ENCODE data around the gene C19orf38.
"Not testable (repeated sequence)": the region's sequence is repeated elsewhere in the genome, so short reads cannot be mapped to it uniquely, and the experiment has no call there.

Gene C19orf38

GRCh38 chr19:10877608-10878007 is 29.4 kb downstream of the C19orf38 start:
- not testable (repeated sequence) for DNase-seq

GRCh38 chr19:10878253-10878652 is 30.0 kb downstream of the C19orf38 start:
- no peak for DNase-seq

DNA sequence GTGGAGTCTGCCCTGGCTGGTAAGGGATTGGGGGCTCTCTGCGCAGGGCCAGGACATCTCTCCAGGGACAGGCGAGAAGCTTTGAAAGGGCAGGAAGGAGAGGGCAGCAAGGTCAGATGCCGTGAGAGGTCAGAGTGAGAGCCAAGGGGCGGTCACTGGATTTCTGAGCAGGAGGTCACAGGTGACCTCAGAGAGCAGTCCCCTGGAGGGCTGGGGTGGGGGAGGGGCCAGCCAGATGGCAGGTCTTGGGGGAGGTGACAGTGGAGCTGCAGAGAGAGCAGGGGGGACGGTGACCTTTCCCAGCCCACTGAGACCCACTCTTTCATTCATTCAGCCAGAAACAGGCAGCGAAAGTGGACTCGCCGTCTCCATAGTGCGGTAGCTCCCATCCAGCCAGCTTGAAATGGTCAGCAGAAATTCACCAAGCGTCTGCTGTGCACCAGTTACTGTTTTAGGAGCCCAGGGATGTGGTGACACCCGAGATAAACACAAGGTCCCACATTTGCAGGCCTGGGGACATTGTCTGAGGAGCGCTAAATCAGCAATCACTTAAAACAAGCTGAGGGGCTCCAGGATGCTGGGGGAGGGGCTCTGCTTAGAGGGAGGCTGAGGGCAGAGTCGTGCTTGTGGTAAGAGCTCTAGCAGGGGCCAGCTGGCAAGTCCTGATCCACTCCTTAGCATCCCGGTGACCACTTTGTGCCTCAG is 33.3 kb downstream of the C19orf38 start:
- no peak for DNase-seq

GRCh38 chr19:10882108-10882457 is 33.9 kb downstream of the C19orf38 start:
- DNase-seq: no peak

DNA sequence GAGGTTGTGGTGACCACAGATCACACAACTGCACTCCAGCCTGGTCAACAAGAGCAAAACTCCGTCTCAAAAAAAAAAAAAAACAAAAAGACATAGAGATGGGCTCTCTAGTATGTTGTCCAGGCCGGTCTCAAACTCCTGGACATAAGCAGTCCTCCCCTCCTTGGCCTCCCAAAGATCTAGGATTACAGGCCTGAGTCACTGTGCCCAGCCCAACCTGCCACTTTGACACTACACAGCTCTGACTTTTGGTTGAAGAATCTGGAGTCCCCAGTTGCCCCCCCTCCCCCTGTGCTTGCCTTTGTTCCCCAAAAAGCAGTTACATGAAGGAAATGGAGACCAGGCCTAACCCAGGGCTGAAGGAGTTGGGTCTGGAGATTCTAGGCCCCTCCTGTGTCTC is 36.1 kb downstream of the C19orf38 start:
- peak; percentile 74 for DNase-seq

DNA sequence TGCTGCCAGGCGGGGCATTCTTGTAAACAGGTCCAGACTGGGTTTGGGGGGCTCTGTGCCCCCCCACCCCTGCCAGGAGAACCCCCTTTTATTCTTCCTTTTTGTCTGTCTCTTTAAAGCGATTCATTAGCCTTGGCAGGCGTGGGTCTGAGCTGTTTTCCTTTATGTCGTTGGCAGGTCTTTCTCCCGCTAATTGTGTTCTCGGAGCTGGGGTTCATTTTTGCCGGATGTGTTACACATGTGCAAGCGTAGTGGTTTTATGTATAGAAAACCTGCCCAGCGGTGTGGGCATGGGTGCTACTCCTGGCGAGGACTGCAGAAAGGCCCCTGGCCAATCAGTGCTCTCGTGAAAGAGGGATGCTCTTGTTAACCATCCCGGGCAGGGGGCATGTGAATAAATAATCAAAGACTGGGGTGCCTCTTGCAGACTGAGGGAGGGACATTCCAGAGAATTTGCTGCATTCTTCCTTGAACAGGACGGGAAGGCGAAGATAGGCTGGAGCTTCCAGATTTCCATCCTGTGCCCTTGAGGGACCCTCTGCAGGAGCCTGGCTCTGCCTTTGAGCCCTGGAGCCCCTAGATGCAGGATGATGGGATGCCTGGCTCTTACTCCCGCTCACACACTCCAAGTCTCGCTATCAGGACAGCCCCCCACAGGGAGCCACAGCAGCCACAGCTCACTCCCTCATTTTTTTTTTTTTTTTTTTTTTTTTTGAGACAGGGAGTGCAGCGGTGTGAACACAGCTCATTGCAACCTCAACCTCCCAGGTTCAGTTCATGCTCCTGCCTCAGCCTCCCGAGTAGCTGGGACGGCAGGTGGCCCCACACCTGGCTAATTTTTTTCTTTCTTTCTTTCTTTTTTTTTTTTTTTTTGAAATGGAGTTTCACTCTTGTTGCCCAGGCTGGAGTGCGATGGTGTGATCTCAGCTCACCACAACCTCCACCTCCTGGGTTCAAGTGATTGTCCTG is 37.3 kb downstream of the C19orf38 start:
- DNase-seq: peak; percentile 27

DNA sequence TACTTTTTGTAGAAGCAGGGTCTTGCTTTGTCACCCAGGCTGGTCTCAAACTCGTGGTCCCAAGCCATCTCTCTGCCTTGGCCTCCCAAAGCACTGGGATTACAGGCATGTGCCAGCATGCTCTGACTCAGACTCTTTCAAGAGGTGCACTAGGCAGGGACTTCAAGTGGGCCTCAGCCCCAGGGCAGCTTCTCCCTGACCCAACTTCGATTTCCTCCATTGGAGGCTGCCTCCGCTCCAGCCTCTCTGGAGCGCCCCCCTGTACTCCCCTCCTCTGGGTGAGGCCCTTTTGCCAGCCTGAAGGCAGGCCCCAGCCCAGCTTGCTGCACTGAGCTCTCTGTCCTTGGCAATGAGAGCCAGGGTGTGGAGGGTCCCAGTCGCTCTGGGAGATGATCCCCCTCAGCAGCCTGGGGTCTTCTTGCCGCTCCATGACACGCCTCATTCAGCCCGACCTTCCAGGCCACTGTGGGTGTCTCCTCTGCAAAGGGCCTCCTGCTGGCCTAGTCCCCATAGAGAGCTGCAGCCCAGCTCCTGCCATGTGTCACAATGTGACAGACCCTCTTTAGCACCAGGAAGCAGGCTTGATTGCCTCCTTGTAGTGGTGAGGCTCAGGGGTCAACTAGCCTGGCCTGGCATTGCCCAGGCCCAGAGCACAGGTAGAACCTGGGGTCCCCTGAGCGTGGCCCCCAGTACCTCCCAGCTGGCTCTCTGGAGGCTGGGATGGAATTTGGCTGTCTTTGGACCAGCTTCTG is 39.6 kb downstream of the C19orf38 start:
- no peak for DNase-seq

GRCh38 chr19:10888421-10888866 is 40.2 kb downstream of the C19orf38 start:
- DNase-seq: no peak

DNA sequence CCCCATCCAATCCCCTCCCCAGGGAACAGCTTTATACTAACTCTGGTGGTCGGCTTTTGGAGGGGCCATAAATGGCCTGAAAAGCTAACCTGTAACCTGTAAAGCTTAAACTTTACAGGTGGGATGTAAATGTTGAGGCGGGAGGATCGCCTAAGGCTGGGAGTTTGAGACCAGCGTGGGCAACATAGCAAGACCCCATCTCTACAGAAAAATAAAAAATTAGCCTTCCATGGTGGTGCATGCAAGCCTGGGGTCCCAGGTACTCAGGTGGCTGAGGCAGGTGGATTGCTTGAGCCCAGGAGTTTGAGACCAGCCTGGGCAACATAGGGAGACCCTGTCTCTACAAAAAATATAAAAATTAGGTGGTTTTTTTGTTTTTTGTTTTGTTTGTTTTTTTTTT is 41.7 kb downstream of the C19orf38 start:
- DNase-seq: no peak

DNA sequence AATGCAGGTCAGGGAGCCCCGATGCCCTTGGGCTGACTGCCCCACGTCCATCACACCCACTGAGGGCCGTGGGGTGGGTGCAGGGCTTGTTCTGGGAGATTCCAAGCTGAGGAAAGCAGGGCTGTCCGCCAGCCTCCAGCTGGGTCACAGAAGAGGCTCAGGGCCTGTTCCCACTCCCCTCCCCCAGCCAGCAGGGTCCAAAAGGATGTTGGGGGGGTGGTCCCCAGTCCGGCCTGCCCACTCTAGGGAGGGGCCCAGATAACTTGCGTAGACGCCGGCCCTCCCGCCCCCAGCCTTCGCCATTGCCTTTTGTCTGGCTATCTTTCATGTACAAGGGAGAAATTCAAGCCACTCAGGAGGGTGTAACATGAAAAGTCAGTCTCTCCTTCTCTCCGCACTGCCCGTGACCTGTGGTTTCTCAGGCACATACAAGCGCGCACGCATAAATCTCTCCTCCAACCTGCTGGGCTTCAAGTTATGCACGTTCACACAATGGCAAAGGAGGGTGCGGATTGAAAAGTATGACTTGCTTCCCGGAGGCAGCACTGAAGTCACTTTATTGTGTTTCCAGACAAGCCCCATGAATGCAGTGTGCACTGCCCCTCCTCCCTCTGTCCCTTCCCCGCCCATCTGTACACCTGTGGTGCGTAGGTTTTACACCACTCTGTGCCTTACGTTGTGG is 43.3 kb downstream of the C19orf38 start:
- no peak for DNase-seq

GRCh38 chr19:10892256-10892655 is 44.0 kb downstream of the C19orf38 start:
- no peak for DNase-seq

DNA sequence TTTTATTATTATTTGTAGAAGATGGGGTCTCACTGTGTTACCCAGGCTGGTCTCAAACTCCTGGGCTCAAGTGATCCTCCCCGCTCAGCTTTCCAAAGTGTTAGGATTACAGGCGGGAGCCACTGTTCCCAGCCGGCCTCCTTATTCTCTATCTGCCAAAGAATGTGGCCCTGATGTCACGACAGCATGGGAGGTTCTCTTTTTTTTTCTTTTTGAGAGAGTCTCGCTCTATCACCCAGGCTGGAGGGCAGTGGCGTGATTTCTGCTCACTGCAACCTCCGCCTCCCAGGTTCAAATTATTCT is 46.6 kb downstream of the C19orf38 start:
- DNase-seq: no peak

DNA sequence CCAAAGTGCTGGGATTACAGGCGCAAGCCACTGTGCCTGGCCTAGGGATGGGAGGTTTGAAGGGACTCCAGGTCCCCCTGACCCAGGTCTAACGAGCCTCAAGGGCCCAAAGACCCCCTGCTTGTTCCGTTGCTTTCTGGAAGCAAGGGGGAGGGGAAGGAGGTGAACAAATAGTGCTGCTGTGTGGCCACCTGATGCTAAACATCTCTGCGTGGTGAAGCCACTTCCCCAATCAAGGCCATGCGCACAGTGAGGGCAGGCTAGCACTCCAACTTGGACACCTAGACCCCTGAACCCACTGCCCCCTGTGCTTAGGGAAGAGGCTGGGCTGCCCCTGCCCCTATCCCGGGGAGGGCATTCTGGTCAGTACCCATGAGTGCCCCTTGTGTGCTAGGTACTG is 47.1 kb downstream of the C19orf38 start:
- no peak for DNase-seq

DNA sequence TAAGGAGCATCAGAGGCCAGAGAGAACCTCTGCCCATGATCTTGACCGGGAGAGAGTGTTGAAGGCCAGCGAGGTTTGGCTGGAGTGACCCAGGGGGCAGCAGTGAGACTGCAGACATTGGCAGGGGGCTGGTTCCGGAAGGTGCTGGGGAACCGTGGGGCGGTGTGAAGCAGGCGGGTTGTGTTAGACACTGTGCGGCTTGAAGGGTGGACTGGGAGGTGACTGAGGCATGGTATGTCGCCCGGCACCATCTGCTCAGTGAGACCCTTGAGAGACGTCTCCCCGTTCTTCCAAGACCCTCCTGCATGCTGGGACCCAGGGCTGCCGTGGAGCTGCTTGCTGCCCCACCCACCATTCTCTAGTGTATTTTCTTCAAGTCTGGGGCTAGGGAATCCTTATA is 47.7 kb downstream of the C19orf38 start:
- no peak for DNase-seq

DNA sequence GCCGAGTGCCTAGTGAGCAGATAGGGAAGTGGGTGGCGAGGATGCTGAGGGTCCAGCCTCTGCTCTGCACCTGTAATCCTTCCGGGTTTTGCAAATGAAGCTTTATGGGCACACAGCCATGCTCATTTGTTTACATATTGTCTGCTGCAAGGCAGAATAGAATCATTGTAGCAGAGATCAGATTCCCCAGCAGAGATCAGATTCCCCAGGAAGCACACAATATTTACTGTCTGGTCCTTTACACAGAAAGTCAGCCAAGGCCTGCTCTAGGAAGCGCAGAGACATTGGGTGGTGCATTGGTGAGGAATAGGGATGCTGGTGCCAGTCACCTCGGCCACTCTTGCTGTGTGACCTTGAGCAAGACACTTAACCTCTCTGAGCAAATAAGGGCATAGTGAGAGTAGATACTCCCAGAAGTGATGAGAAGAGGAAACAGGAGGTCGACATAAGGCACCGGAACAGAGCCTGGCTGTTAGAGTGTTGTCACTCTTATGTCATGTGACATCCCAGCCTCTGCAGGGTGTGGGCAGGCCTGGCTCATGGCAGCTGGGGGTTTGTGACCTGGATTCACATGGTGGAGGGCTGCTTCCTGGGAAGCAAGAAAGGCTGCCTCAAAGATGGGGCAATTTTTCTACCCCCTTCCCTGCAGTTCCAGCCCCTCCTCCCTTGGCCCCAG is 48.8 kb downstream of the C19orf38 start:
- DNase-seq: no peak

- no peak for DNase-seq
Observed at GRCh38 chr19:10898633-10899032, 50.4 kb downstream of the C19orf38 start.

DNA sequence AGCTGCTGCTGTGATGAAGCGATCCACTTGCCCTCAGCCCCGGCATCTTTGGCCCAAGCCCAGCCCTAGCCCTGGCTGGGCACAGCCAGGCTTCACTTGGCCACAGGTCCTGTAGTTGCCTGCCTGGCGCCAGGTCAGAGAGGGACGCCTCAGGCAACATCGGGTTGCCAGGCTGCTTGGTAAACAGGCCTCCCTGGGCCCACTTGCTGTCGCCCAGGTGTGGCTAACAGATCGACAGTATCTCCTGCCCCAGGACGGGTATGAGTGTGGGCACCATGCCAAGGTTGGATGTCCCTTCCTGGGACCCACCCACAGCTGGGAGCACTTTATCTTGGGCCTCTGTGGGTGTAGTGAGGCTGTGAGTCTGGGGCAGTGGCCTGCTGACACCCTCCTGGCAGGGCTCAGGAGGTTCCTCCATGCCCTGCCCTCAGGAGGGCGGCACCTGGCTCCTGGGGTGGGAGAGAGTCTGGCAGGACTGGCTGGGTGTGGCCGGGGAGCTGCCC is 51.0 kb downstream of the C19orf38 start:
- no peak for DNase-seq

DNA sequence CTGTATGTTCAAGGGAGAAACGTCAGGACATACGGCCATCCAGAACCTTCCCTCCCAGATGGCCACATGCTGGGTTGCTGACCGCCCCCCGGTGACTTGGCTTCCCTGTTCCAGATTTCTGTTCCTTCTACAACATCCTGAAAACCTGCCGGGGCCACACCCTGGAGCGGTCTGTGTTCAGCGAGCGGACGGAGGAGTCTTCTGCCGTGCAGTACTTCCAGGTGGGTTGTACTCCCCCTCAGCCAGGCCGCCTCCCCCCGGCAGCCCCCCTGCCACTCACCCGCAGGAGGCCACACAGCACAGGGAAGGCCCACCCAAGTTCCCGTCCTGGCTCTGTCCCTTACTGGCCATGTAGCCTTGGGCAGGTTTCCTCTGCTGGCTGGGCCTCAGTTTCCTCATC is 59.7 kb downstream of the C19orf38 start:
- DNase-seq: no peak

GRCh38 chr19:10908380-10908960 is 60.3 kb downstream of the C19orf38 start:
- no peak for DNase-seq

DNA sequence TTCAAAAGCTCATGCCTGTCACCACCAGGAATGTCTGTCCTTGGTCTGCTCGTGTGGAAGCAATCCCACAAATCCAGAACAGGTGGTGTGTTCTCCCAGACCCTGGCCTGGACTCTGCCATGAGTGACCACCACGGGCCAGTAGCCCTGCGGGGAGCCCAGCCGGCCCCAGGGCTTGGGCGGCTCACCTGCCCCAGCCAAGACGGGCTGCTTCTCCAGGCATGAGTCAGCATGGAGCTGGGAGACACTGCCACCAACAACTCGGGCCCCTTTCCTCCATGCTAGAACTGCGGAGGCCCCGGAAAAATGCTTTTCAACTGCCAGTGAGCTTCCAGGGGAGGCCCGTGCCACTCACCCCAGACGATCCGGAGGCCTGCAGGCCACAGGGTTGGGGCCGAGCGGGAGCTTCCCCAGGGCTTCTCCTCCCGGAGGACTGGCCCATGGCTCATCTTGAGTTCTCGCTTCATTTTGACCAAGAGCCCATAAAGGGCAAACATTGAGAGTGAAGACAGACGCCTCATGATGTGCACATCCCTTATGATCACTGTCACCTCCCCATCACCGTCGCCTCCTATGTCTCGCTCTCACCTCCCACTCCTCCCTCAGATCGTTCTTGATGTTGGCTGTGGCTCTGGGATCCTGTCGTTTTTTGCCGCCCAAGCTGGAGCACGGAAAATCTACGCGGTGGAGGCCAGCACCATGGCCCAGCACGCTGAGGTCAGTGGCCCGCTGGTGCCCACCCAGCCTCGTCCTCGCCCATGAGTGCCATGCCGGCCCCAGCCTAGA is 63.6 kb downstream of the C19orf38 start:
- DNase-seq: no peak

GRCh38 chr19:10912619-10913018 is 64.4 kb downstream of the C19orf38 start:
- DNase-seq: no peak
